Caki2 (cell line): Measurements from ENCODE around the gene RTN4RL1. TPM values are rescaled to one million over a fixed set of nuclear protein-coding genes. Genes with fewer than 3 reads are reported as not detected.

Source experiments
- DNase-seq: peaks from one replicate; pipeline ENCODE4 v3.0.0-alpha.2; 2015; ENCODE audit warnings: low read depth
- in situ Hi-C: cut with HindIII; loops from 2 replicates; pipeline ENCODE4 v1.10.0; 2016; ENCODE audit warnings: low sequenced_read_pairs, low pct_unique_long_range_greater_than_20kb, mixed read lengths
- total RNA-seq: library from RNA; depleted of rRNA; stranded (reverse); fragments of >200 nt; shearing (Covaris generic); gene quantifications from 2 replicates; pipeline ENCODE4 v1.2.3, GENCODE V29; 2014; ENCODE audit warnings: low replicate concordance

Gene RTN4RL1
- total RNA-seq, 1 experiment from 2014 or later = 12.2 TPM

DNA sequence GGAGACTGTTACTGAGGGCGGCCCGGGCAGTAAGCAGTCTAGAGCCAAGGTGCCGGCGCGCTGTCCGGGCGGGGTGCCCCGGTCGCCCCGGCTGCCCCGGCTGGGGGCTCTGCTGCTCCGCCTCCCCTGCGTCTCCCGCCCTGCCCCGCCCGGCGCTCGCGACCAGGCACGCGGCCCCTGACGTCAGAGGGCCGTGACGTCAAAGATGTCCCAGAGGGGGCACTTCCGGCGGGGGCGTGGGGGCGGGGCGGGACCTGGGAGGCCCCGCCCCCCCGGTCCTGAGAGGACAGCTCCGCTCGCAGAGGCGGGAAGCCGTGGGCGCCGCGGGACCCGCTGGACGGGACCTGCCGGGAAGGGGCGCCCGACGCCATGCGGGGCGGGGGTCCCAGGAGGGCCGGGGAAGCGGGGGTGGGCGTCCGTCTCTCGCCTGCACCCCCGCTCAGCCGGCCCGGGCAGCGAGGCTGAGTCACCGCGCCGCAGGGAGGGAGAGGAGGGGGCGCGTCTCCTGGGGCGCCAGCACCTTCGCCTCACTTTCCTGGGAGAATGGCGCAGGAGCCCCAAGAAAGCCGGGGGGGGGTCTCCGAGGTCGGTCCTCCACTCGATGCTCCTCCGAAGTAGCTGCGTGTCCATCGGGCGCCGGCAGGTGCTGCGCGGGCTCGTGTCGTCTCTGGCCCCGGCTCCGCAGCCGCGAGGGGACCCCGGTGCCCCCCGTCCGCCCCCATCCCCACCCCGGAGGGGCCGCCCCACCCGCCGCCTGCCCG lies 25.3 kb upstream of the RTN4RL1 start:
- peak; percentile 72 for DNase-seq
- in situ Hi-C loops = no loop called here

DNA sequence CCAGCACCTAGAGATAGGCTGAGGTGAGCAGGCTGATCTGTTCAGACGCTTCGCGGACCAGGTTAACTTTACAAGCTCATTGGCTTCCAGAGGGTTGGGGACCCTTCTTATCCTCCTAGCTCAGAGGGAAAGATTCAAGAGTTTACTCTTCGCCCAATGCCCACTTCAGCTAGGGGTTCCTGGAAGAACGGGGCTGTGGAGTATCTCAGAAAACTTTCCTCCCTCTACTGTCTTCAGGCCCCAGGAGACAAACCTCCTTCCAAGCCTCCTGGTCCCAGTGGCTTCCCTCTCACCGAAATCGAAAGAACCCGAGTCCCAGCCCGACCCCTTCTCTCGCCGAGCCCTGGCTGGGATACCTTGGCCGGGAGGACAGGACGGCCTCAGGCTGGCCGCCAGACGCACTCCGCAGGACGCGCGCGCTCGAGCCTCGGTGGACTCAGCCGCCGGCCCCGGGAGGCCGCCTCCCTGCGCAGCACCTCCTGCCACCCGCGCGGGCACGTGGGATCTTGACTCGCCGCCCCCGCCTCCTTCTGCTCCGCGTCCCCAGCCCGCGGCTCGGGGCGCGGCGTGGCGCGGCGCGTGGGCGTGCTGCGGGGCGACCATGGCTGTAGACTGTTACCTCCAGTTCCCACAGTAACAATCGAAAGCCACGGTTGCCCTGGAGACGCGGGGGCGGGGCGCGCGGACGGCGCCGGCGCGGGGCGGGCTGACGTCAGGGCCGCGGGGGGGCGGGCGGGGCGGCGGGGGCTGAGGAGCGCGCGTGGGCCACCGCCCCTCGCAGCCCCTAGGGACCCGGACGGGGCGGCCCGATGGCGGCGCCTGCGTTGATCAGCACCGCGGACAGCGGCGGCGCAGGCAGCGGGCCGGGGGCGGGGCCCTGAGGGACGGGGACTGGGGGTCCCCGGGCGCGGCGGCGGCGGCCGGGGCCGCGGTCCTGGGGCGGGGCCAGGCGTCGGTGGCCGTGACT lies 24.5 kb upstream of the RTN4RL1 start:
- in situ Hi-C loops = no loop called here
- DNase-seq = peak; percentile 73

DNA sequence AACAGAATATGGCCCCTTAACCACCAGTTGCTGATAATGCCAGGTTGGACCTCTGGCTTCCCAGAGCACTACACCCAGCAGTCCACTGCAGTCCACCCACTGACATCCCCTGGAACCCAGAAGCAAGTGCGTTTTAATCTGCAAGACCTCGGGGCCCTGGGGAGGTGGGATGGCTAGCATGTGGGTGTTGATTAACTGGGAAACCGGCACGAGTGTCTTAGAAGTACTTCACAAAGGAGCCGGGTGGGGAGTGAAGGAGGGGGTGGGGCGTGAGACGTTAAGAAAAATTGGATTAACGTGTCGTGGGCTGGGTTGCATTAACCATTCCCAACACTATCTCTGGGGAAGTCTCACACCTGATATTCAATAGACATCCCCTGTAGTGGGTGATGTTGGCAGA lies 23.7 kb upstream of the RTN4RL1 start:
- in situ Hi-C loops = no loop called here

DNA sequence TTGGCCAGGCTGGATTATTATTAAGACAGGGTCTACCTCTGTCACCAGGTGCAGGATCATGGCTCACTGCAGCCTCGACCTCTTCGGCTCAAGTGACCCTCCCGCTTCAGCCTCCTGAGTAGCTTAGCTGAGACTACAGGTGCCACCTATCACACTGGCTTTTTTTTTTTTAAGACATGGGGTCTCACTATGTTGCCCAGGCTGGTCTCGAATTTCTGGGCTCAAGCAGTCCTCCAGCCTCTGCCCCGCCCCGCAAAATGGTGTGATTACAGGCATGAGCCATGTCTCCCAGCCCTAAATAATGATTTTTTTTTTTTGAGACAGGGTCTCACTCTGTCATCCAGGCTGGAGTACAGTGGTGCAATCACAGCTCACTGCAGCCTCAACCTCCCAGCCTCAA lies 22.5 kb upstream of the RTN4RL1 start:
- in situ Hi-C loops = no loop called here

More for the DNA sequence above, 23.7 kb upstream of the RTN4RL1 start:
- DNase-seq = no peak

DNA sequence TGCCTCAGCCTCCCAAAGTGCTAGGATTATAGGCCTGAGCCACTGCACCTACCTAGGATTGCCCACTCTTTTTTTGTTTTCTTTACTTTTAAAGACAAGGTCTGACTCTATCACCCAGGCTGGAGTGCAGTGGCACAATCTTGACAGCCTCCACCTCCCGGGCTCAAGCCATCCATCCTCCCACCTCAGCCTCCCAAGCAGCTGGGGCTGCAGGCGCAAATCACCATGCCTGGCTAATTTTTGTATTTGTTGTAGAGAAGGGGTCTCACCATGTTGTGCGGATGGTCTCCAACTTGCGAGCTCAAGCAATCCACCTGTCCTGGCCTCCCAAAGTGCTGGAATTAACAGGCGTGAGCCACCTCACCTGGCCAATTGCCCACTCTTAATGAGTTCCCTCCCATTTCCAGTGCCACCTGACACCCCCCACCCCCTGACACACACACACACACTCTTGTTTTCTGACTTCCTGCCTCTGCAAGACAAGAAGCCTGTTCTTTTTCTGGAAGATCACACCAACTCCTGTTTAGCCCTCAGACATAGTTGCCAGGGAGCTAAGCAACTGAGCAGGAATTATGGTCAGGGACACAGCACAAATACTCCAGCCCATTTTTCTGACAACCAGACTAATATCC lies 19.2 kb upstream of the RTN4RL1 start:
- in situ Hi-C loops = no loop called here
- DNase-seq = no peak

More for the DNA sequence above, 22.5 kb upstream of the RTN4RL1 start:
- DNase-seq = no peak

DNA sequence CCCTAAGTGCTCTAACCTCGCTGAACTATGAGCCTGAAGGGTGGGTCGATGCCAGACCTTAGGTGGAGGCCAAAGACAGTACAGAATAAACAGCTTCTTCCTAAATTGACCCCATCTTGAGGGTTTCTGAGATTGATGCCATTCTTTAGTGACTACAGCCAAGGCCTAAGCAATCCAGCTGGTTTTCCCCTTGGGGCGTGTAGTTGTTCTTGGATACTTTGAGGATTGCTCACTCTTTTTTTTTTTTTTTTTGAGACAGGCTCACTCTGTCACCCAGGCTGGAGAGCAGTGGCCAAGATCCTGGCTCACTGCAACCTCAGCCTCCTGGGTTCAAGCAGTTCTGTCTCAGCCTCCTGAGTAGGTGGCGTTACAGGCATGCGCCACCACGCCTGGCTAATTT lies 18.7 kb upstream of the RTN4RL1 start:
- in situ Hi-C loops = no loop called here
- DNase-seq = peak; percentile 55

DNA sequence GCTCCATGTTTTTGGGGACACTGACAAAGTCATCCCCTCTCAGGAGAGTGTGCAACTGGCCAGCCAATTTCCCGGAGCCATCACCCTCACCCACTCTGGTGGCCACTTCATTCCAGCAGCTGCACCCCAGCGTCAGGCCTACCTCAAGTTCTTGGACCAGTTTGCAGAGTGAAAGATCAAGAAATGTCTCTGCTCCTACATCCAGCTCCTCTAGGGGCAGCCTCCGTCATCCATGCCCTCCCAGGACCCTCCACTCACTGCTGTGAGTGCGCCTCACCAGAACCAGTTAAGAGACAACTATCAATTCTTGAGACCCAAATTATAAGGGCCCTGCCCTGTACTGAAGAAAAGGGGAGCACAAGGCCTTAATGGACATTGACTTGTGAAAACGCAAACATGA lies 17.8 kb upstream of the RTN4RL1 start:
- no peak for DNase-seq
- in situ Hi-C loops = no loop called here

DNA sequence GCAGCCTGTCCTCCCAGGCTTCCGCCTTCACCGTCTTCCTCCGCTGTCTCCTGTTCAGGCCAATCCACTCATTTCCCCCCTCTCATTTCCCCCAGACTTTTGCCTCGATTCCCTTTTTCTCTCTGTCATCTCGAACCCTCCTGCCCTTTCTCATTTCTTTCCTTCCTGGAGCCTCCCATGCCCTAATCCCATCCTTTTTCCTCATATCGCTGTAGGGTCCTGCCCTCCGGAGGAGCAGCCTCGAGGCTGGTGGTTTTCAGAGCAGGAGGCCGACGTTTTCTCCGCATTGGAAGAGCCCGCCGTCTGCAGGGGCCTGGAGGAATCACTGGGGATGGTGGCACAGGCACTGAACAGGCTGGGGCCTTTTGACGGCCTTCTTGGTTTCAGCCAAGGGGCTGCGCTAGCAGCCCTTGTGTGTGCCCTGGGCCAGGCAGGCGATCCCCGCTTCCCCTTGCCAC lies 17.3 kb upstream of the RTN4RL1 start:
- in situ Hi-C loops = no loop called here
- peak; percentile 12 for DNase-seq

DNA sequence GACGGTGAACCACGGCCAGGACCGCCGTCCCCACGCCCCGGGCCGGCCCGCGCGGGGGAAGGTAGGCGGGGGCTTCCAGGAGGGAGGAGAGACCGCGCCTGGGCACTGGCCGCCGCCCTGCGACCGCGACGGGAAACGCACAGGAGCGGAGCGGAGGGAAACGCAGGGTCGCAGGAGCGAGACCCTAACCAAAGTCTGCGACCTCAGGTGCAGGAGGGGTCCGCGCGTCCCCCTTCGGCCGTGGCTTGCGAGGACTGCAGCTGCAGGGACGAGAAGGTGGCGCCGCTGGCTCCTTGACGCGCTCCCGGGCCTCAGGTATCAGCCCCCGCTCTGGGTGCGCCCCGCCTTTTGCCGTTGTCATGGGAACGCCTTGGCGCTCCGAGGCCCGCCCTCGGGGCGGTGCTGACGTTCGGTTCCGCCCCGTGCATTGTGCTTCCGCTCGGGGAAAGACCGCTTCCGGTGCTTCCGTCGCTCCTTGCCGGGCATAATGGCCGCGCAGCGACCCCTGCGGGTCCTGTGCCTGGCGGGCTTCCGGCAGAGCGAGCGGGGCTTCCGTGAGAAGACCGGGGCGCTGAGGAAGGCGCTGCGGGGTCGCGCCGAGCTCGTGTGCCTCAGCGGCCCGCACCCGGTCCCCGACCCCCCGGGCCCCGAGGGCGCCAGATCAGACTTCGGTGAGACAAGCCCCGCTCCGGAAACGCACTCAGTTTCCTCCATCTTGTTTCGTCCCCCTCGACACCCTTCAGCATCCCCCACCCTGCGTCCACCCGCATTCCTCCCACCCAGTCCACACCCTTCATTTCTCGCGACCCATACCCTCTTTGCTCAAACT lies 16.6 kb upstream of the RTN4RL1 start, which contains the start of gene OVCA2:
Gene OVCA2 (plus strand): TSS at position 462 of the 829 bp plus-strand sequence. CDS start 26 bp downstream, at position 488.
- in situ Hi-C loops = no loop called here
- DNase-seq = peak; percentile 90

DNA sequence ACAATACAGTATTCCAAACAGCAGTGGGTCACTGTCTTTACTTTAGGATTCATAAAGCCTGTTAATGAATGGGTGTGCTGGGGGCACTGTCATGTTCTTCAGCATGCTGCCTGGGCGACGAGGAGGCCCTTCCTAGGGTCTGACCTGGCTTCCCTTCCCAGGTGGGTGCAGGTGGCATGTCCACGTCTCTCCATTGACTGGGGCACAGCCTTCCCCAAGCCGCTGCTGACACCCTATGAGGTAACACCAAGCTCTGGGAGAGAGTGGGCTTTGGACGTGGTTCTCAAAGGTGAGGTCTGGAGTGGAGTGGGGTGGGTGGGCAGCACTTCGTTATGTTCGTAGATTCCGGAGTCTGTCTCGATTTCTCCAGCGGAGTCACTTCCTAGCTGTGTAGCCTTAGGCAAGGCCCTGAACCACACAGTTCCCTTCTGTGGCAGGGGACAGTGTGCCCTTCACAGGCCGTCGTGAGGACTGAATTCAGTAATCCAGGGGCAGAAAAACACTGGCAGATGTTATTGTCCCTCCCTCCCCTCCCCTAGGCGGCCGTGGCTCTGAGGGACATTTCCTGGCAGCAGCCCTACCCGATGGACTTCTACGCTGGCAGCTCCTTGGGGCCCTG lies 15.9 kb upstream of the RTN4RL1 start:
- in situ Hi-C loops = no loop called here
- DNase-seq = no peak

DNA sequence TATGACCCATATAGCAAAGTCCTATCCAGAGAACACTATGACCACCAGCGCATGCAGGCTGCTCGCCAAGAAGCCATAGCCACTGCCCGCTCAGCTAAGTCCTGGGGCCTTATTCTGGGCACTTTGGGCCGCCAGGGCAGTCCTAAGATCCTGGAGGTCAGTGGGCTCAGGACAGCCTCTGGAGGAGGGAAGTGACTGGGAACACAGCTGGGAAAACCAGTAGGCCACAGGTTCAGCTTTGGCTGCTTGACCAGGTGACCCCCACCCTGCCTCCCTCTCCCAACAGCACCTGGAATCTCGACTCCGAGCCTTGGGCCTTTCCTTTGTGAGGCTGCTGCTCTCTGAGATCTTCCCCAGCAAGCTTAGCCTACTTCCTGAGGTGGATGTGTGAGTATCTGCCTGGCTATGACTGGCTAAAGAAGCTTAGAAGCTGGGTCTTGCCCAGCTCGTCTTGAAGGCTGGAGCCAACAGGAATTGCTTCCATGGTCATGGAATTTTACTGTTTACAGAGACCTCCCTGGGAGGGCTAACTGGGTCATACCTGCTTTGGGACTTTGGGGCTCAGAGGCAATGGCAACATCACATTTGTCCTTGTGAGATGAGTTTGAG lies 15.2 kb upstream of the RTN4RL1 start:
- no peak for DNase-seq
- in situ Hi-C loops = no loop called here

DNA sequence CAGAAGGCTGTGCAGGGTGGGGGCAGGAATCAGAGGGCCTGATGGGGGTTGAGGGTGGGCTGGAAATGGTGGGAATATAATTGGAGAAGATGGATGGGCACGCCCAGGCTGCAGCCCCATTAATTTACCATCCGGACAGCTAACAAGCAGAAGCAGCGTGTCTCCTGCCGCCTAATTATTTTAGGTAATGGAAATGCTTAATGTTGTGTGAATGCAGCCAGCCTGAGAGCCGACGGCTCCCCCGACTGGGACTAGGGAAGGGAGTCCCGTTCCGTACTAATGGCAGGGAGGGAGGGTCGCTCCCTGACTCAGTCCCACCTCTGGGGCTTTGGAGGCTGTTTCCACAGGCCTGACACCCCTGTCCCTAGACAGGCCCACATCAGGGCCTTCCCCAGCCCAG lies 12.0 kb upstream of the RTN4RL1 start:
- no peak for DNase-seq
- in situ Hi-C loops = no loop called here

DNA sequence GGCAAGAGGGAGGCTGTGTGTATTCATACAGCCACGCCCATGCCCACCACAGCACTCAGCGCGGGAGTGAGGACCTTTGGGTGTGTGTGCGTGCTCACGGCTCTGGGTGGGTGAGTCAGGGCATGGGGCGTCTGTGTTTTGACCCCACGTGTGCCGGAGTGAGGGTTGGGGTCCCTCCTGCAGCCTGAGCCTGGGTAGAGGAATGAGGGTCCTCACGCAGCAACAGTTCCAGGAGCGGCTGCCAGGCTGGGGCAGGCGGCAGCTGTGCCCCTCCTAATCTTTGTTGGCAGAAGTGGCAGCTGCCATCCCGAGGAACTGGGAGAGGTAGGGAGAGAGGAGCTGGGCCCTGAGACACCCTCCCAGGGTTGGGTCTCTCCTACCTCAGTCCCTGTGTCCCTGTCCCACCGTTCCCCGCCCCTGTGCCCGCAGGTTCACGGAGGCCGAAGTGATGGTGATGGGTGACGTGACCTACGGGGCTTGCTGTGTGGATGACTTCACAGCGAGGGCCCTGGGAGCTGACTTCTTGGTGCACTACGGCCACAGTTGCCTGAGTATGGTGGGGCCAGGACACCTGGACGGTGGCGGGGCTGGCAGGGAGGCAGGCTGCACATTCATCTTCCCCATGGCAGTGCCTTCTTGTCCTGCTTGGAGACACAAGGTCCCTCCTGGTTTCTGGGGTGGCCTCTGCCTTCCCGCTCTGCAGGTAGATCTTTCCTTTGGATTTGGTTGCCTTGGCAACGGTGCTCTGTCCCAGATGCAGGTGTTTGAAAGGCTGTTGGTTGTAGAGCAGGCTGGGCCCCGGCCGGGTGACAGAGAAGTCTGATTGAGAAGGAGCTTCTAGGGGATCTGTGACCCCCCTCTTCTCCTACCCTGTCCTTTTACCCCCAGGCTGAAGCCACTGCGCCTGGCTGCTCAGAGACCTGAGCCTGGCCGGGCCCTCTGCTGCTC lies 10.7 kb upstream of the RTN4RL1 start:
- DNase-seq = no peak
- in situ Hi-C loops = no loop called here

DNA sequence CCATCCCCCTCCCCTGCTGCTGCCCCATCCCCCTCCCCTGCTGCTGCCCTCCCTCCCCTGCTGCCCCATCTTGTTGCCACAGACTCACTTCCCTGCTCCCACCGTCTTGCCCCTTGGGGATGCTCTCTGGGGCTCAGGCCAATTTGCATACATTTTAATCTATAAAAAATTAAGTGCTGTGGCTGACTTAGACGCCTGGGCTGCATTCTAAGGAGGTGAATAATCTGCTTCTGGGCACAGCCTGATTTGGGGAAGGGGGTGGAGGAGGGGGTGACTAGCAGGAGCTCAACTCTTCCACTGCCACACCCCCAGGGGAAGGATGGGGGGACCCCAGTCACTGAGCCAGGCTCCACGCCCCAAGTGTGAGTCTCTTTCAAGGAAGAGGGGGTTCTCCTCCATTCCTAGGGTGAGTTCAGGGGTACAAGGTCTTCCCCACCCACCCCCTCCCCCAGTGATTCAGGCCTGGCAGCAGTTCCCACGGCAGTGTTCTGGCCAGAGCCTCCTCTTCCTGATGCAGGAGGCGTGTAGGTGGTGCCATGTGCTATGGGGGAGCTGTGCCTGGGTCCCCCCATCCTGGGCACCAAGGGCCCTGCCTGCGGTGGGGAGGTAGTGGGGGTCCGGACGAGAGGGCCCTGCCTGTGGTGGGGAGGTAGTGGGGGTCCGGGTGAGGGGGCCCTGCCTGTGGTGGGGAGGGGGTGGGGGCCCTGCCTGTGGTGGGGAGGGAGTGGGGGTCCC lies 9.8 kb upstream of the RTN4RL1 start:
- in situ Hi-C loops = no loop called here
- no peak for DNase-seq

DNA sequence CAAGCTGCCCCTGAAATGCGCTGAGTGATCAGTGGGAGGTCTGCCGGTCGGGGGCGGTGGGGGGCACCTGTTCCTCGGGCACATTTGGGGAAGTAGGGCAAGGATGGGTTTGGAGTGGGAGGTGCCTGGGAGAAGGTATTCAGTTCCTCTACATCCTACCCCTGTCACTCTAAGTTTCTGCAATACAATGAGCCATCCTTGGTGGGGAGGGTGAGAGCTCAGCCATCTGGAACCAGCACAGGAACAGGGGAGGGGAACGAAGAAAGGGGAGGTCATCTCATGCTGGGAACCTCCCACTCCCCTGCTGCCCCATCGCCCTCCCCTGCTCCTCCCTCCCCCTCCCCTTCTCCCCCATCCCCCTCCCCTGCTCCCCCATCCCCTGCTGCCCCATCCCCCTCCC lies 9.0 kb upstream of the RTN4RL1 start:
- in situ Hi-C loops = no loop called here
- peak; percentile 36 for DNase-seq
